Breast epithelium (tissue), 3 donors: Measurements from ENCODE around the gene HSD17B13.

Experiments used
- POLR2A ChIP-seq: fragments of 450-650 bp; IDR thresholded peaks from one replicate; pipeline ENCODE4 v1.6.1; 2016; ENCODE audit warnings: antibody characterized with exemption, mild to moderate bottlenecking, moderate library complexity
- TF ChIP-seq, protein P1 (sequence below), 3 donors: fragments of 450-650 bp; IDR thresholded peaks; one replicate each; pipeline ENCODE4 v1.5.1; 2016 to 2017; ENCODE audit warnings: antibody characterized with exemption in 3 of 3, mild to moderate bottlenecking in 3 of 3, moderate library complexity in 3 of 3

DNA sequence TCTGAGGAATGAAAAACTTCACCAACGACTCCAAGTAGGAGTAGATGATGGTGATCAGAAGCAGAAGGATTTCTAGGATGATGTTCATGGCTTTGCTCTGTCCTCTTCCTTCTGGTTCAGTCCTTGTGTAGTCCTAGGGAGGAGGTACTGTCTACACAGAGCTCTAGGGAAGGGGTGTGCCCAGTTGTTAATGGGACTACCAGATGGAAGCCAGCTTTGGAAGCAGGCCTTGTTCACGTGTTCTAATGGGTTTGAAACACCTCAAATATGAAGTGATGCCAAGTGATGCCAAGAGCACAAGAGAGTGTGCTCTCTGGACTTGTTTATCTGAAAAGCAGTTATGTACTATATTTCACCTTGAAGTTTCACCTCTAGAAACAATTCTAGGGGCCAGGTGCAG is at the start of gene HSD17B13:
- TF ChIP-seq, protein P1, sequence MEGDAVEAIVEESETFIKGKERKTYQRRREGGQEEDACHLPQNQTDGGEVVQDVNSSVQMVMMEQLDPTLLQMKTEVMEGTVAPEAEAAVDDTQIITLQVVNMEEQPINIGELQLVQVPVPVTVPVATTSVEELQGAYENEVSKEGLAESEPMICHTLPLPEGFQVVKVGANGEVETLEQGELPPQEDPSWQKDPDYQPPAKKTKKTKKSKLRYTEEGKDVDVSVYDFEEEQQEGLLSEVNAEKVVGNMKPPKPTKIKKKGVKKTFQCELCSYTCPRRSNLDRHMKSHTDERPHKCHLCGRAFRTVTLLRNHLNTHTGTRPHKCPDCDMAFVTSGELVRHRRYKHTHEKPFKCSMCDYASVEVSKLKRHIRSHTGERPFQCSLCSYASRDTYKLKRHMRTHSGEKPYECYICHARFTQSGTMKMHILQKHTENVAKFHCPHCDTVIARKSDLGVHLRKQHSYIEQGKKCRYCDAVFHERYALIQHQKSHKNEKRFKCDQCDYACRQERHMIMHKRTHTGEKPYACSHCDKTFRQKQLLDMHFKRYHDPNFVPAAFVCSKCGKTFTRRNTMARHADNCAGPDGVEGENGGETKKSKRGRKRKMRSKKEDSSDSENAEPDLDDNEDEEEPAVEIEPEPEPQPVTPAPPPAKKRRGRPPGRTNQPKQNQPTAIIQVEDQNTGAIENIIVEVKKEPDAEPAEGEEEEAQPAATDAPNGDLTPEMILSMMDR (IDR thresholded peaks at IDR 0.05): no peak
- no peak for TF ChIP-seq POLR2A
